Activated CD8-positive, alpha-beta memory T cell treated with anti-CD3 and anti-CD28 coated beads for 48 hours (primary cell): ENCODE data around the gene SLC38A3.
"Not testable (repeated sequence)": the region's sequence is repeated elsewhere in the genome, so short reads cannot be mapped to it uniquely, and the experiment has no call there.

Experiments
- DNase-seq, 3 experiments: peaks; one replicate each; pipeline ENCODE4 v3.0.0-alpha.2; 2020; ENCODE audit warnings: low read depth in 2 of 3, low spot score in 2 of 3

SLC38A3 gene

DNA sequence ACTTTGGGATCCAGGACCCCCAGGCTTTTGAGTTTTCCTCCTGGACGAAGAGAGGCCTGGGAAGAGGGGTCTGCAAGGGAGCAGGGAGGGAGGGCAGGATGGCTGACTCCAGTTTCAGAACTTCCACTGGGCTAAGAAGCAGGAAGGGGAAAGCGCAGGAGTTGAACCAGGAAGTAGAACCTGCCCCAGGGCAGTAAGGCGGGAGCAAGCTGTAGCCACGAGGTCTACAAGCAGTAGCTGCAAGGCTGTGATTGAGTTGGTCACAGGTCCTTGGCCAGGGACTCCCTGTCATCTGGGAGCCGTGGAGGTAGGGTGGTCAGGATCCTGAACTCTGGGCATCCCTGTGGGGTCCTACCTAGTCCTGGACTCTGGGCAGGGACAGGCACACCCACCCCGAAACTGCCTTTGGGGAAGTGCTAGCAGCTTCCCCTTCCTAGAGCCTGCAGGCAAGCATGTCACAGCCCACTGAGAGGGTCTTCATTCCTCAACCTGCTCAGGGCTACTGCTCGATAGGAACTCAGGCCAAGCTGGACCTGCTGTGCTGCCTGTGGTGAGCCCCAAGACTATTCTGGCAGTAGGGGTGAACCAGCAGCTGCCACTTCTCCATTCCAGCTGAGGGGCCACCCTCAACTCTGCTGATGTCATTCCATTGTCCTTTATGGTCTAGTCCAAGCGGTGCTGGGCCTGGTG is 25.2 kb downstream of the SLC38A3 start:
- no peak for DNase-seq

GRCh38 chr3:50230794-50231125 is 25.7 kb downstream of the SLC38A3 start:
- DNase-seq: no peak

DNA sequence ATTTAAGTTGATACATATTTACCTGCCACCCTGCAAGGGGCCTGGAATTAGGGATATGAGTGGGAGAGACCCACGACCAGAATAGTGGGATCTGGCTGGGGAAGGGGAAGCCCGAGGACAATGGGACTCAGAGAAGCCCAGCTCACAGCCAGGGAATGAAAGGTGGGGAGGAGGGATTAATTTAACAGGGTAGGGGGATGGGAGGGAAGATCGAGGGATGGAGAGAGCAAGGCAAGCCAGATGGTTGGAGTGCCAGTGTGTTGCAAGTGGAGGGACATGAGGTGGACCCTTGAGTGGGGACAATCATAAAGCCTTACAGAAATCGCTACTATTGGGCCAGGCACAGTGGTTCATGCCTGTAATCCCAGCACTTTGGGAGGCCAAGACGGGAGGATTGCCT is 26.5 kb downstream of the SLC38A3 start:
- no peak for DNase-seq

GRCh38 chr3:50232303-50232702 is 27.2 kb downstream of the SLC38A3 start:
- DNase-seq: no peak

DNA sequence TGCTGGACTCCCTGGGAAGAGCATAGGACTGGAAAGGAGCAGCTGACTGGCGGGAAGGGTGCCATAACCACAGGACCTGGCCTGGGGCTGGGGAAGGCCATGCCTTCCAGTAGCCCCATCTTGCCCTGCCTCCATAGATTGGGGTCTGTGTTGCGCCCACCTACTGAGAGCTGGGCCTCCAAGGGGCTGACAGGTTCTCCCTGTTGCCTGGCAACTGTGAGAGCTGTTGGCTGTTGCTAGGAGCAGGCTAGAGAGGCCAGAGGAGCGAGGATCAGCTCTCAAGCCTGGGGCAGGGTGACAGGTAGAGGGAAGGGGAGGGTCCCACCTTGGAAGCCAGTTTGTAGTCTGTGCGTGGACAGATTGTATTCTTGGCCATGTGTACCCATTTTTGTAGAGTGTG is 28.1 kb downstream of the SLC38A3 start:
- DNase-seq: no peak

DNA sequence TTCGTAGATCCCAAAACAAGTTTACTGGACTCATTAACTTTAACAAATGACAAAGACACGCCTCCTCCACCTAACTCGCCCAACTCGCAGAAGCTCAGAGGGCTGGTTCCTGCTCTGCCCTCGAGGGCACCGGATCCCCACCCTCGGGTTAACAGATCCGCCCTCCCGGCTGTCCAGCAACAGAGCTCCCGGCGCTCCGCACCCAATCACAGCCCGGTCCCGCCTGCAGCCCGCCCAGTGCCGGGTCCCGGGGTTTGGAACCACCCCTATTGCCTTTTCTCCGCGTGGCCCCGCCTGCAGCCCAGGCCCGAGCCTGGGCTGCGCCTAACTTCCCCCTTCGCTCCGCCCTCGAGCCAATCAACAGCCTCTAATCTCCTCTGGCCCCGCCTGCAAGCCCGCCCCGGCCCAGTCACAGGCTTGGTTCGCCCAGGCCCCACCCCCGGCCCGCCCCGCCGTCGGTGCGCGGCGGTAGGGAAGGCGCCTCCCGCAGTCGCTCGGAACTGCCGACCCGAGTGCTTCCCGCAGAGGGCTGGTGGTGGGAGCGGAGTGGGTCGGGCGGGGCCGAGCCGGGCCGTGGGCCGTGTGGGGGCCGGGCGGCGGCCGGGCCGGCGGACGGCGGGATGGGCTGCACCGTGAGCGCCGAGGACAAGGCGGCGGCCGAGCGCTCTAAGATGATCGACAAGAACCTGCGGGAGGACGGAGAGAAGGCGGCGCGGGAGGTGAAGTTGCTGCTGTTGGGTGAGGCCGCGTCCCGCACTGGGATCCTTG is 30.8 kb downstream of the SLC38A3 start, which contains the start of gene GNAI2:
Gene GNAI2 (plus strand): TSS at position 489 of the 768 bp plus-strand sequence. CDS start 132 bp downstream, at position 621.
- peak; percentile 94 to 98 (median 95) for DNase-seq

GRCh38 chr3:50236484-50237132 is 31.5 kb downstream of the SLC38A3 start:
- DNase-seq: no peak

GRCh38 chr3:50237133-50237651 is 32.1 kb downstream of the SLC38A3 start:
- no peak for DNase-seq

GRCh38 chr3:50237754-50238548 is 32.9 kb downstream of the SLC38A3 start:
- peak; percentile 57 to 76 (median 71) for DNase-seq

DNA sequence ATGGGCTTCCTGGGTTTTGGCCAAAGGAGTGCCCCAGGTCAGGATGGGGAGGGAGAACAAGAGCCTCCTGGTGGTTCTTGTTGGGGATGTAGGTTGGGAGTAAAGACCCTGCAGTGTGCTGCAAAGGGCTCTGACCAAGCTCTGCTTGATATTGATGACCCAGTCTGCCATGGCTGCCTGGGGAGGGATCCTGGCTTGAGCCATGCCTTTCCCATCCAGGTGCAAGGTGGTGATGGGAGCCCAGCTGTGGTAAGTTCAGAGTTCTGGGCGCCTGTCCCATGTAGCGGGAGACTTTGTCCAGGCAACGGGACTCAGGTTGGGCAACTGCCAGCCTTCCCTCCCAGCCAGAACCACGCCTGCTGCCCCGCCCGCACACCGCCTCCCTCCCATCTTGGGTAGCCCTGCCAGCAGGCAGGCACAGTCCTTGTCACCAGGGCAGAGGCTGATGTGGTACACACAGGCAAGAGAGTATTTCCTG is 33.5 kb downstream of the SLC38A3 start:
- DNase-seq: no peak

DNA sequence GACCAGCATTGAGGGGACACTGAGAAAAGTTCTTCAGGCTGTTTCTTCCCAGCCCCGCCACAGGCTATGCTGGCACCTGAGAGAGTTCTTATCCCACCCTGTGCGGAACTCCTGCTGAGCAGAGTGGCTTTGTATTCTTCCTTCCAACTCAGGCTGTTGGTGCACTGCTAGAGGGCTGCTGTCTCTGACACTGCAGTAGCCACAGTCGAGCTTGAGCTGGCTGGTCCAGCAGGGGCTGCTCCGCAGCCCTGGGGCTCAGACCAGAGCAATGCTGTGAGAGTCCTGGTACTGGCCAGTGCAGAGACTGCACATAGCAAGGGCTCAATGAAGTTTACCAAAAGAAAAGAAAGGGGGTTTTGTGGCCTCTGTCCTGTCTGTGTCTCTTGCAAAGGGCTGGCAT is 34.6 kb downstream of the SLC38A3 start:
- DNase-seq: no peak

- no peak for DNase-seq
Observed at GRCh38 chr3:50241163-50241562, 36.1 kb downstream of the SLC38A3 start.

- no peak for DNase-seq
Observed at GRCh38 chr3:50241713-50242380, 36.8 kb downstream of the SLC38A3 start.

DNA sequence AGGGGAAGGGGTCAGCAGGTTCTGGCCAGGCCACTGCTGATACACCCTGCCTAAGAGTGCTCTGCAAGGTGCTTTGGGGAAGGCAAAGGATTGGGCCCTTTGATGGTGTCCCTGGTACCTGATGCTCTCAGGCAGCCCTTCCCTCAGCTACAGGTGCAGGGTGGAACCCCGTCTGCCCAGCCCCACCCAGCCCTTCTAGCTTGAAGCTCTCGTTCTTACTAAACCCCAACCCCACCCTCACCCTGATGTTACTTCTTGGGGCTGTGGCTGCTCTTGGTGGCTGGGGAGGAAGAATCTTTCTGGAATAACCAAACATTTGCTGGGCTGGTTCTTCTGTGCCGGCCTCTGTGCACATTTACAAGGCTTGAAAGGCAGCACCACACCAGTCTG is 37.3 kb downstream of the SLC38A3 start:
- DNase-seq: no peak

DNA sequence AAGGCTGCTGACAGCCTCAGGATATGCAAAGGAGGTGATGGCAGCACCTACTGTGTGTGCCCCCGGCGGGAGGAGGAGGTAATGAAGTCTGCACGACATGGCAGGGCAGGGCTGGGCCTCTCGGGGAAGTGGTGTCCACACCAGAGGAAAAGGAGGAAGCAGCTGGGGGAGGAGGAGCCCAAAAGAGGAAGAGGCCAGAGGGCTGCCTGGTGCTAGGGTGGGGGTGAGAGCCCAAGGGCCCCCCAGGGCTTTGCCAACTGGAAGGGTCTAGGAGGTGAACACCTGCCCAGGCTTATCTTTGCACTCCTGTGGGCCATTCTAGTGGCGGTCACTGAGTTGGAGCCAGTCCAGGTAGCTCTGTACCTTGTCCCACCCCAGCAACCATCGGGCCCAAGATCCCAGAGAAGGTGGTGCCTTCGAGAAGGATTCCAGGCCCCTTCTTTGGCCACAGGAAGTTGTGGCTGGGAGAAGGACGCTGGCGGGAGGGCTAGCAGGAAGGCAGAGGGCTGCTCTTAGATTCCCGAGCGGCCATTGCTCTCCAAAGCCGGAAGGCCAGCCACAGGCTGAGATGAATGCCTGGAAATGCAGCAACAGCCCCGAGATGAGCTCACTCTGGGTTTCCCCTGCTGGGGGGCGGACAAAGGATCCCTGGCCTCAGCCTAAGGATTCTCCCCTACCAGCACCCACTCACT is 37.9 kb downstream of the SLC38A3 start:
- DNase-seq: no peak

DNA sequence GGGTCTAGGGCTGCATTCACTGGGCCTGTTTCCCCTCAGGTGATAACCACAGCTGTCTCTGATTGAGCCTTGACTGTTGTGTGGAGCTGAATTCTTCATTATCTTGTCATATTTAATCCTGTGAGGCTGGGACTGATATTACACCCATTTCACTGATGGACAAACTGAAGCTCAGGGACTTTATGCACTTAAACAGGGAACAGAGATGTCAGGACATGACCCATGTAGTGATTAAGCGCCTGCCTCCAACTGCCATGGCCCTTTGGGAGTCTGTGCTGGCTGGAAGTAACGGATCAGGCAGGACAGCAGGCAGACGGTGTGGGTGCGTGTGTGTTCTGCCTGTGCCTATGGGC is 38.4 kb downstream of the SLC38A3 start:
- DNase-seq: no peak

DNA sequence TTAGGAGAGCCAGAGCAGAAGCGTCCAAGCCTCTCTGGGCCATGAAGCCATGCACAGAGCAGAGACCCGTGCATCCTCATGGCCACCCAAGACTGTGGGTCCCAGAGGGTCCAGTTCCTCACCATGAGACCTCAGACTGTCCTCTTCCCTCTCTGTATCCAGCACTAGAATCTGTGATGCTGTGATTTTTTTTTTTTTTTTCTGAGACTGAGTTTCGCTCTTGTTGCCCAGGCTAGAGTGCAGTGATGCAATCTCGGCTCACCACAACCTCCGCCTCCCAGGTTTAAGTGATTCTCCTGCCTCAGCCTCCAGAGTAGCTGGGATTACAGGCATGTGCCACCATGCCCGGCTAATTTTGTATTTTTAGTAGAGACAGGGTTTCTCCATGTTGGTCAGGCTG is 39.7 kb downstream of the SLC38A3 start:
- DNase-seq: not testable (repeated sequence)

- no peak for DNase-seq
Observed at GRCh38 chr3:50245251-50245745, 40.2 kb downstream of the SLC38A3 start.

GRCh38 chr3:50245831-50246516 is 40.9 kb downstream of the SLC38A3 start:
- peak; percentile 91 to 99 (median 98) for DNase-seq
